ENCODE data around the gene CCR6. TPM values are rescaled to one million over a fixed set of nuclear protein-coding genes. Genes with fewer than 3 reads are reported as not detected.
A peak's percentile ranks its signal among the peaks of the same experiment; 100 is the strongest.

CCR6 gene
- total RNA-seq, 2 donors from 2014 or later, result not detected

- H3K27me3 Mint-ChIP-seq (ENCODE audit: insufficient read depth), result peaks cover 37% of the 10 kb centered on the region
- no peaks in the 10 kb centered on the region for H3K36me3 Mint-ChIP-seq (ENCODE audit: low read depth)
- peaks cover 15% of the 10 kb centered on the region for H3K4me1 Mint-ChIP-seq
- Histone ChIP-seq H3K27me3 (ENCODE audit: control insufficient read depth, insufficient read depth, low read length, poor library complexity, severe bottlenecking) (peaks cover 19% of the 10 kb centered on the region), H3K9me3 (ENCODE audit: control insufficient read depth, low read length) (peaks cover 5% of the 10 kb centered on the region), H3K4me3 (ENCODE audit: low read length) (no peak overlapping the region), H3K4me1 (ENCODE audit: control insufficient read depth, insufficient read depth, low read length) (no peaks in the 10 kb centered on the region), H3K36me3 (ENCODE audit: control insufficient read depth, insufficient read depth, low read length) (no peaks in the 10 kb centered on the region), H3K27ac (ENCODE audit: low read depth, low read length) (no peak overlapping the region), H3K9ac (ENCODE audit: extremely low read depth, low read length, poor library complexity, severe bottlenecking) (no peak overlapping the region)
- peak overlapping the region; percentile 47 for H3K4me3 Mint-ChIP-seq
- TF ChIP-seq CTCF (conservative IDR thresholded peaks at IDR 0.05), result no peak
- H3K27ac Mint-ChIP-seq, result no peak overlapping the region
- no peaks in the 10 kb centered on the region for H3K9me3 Mint-ChIP-seq
- DNase-seq, result no peak
- 89 to 94% methylated on average over 10 to 15 of the region's 15 CpGs for WGBS, 2 experiments (ENCODE audit: insufficient coverage in 1 of 2, insufficient read length in 1 of 2)
These were observed 23.2 kb downstream of the CCR6 start for GRCh38 chr6:167146135-167146534.

DNA sequence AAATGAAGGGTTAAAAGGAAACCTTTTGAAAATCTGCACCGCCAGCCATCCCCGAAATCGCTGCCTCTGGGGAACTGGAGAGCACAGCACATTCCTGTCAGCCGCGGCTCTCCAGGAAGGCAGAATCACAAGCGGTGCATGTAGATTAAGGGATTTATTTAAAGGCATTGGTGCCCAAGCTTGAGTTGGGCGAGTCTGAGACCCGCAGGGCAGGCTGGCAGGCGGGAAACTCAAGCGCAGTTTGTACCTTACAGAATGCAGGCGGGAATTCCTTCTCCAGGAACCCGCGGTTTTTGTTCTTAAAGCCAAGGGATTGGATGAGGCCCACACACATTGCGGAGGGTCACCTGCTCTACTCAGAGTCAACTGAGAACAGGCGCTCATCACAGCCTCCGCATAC, 24.1 kb downstream of the CCR6 start:
- Histone ChIP-seq H3K4me1 (ENCODE audit: control insufficient read depth, insufficient read depth, low read length) (no peaks in the 10 kb centered on the region), H3K9ac (ENCODE audit: extremely low read depth, low read length, poor library complexity, severe bottlenecking) (no peak overlapping the region), H3K9me3 (ENCODE audit: control insufficient read depth, low read length) (peaks cover 5% of the 10 kb centered on the region), H3K27me3 (ENCODE audit: control insufficient read depth, insufficient read depth, low read length, poor library complexity, severe bottlenecking) (peaks cover 19% of the 10 kb centered on the region), H3K27ac (ENCODE audit: low read depth, low read length) (no peak overlapping the region), H3K4me3 (ENCODE audit: low read length) (no peak overlapping the region), H3K36me3 (ENCODE audit: control insufficient read depth, insufficient read depth, low read length) (no peaks in the 10 kb centered on the region)
- peak; percentile 86 for DNase-seq
- Mint-ChIP-seq H3K27ac (no peak overlapping the region), H3K4me3 (peak overlapping the region; percentile 47), H3K27me3 (ENCODE audit: insufficient read depth) (peaks cover 37% of the 10 kb centered on the region), H3K36me3 (ENCODE audit: low read depth) (no peaks in the 10 kb centered on the region), H3K4me1 (peaks cover 18% of the 10 kb centered on the region), H3K9me3 (no peaks in the 10 kb centered on the region)
- TF ChIP-seq CTCF (conservative IDR thresholded peaks at IDR 0.05), result no peak
- 20 to 21% methylated on average over 14 to 16 of the region's 16 CpGs for WGBS, 2 experiments (ENCODE audit: insufficient coverage in 1 of 2, insufficient read length in 1 of 2)

GRCh38 chr6:167148021-167148420, 25.1 kb downstream of the CCR6 start:
- H3K36me3 Mint-ChIP-seq (ENCODE audit: low read depth), result no peaks in the 10 kb centered on the region
- H3K27me3 Mint-ChIP-seq (ENCODE audit: insufficient read depth), result peaks cover 37% of the 10 kb centered on the region
- no peaks in the 10 kb centered on the region for H3K36me3 ChIP-seq (ENCODE audit: control insufficient read depth, insufficient read depth, low read length)
- H3K9me3 ChIP-seq (ENCODE audit: control insufficient read depth, low read length), result peaks cover 5% of the 10 kb centered on the region
- H3K9ac ChIP-seq (ENCODE audit: extremely low read depth, low read length, poor library complexity, severe bottlenecking), result no peak overlapping the region
- H3K4me3 ChIP-seq (ENCODE audit: low read length), result no peak overlapping the region
- no peak for DNase-seq
- TF ChIP-seq CTCF (conservative IDR thresholded peaks at IDR 0.05), result no peak
- peaks cover 19% of the 10 kb centered on the region for H3K27me3 ChIP-seq (ENCODE audit: control insufficient read depth, insufficient read depth, low read length, poor library complexity, severe bottlenecking)
- no peak overlapping the region for H3K27ac Mint-ChIP-seq
- peaks cover 17% of the 10 kb centered on the region for H3K4me1 Mint-ChIP-seq
- H3K4me1 ChIP-seq (ENCODE audit: control insufficient read depth, insufficient read depth, low read length), result no peaks in the 10 kb centered on the region
- no peak overlapping the region for H3K4me3 Mint-ChIP-seq
- no peak overlapping the region for H3K27ac ChIP-seq (ENCODE audit: low read depth, low read length)
- H3K9me3 Mint-ChIP-seq, result no peaks in the 10 kb centered on the region

All from endodermal cell (in vitro differentiated cells).